Activated T-cell treated with anti-CD3 and anti-CD28 coated beads, Interleukin-2, amount 50 U/mL, for 72 hours (primary cell): ENCODE data around the gene OR10A6. TPM values are rescaled to one million over a fixed set of nuclear protein-coding genes. Genes with fewer than 3 reads are reported as not detected.
A peak's percentile ranks its signal among the peaks of the same experiment; 100 is the strongest.

Experiments used
- ATAC-seq, 2 donors: fragments of 150-1000 bp; cut with Tn5 transposase; replicated peaks in 1 of 2; 2 replicates each; pipeline ENCODE4 v1.10.0; 2021; ENCODE audit warnings: moderate library complexity in 2 of 2, mild to moderate bottlenecking in 1 of 2
- DNase-seq, 2 donors: peaks; one replicate each; pipeline ENCODE4 v3.0.0; 2021 to 2022; ENCODE audit warnings: mixed read lengths in 1 of 2
- H3K27ac Mint-ChIP-seq: one replicate; pipeline ENCODE4 v1.8.0; 2022; ENCODE audit warnings: mild to moderate bottlenecking, moderate library complexity, mixed read lengths
- H3K27me3 Mint-ChIP-seq: one replicate; pipeline ENCODE4 v1.8.0; 2022; ENCODE audit warnings: low read depth, mixed read lengths
- H3K36me3 Mint-ChIP-seq, 2 donors: one replicate each; pipeline ENCODE4 v1.8.0; 2022; ENCODE audit warnings: mixed read lengths in 2 of 2, mild to moderate bottlenecking in 1 of 2; ENCODE audit not compliant: insufficient read depth in 2 of 2
- H3K4me1 Mint-ChIP-seq: one replicate; pipeline ENCODE4 v1.8.0; 2022; ENCODE audit warnings: low read depth, mixed read lengths
- H3K4me3 Mint-ChIP-seq, 2 donors: one replicate each; pipeline ENCODE4 v1.8.0; 2022; ENCODE audit warnings: mild to moderate bottlenecking in 2 of 2, mixed read lengths in 2 of 2, moderate library complexity in 2 of 2
- H3K9me3 Mint-ChIP-seq, 2 donors: one replicate each; pipeline ENCODE4 v1.8.0; 2022; ENCODE audit warnings: mixed read lengths in 2 of 2
- total RNA-seq, 2 donors: library from RNA; stranded (reverse); gene quantifications; one replicate each; pipeline ENCODE4 v1.2.3, GENCODE V29; 2022

The OR10A6 gene
- total RNA-seq, 2 donors from 2014 or later, result not detected

GRCh38 chr11:7949934-7950333, 18.9 kb upstream of the OR10A6 start:
- Mint-ChIP-seq H3K4me1 (no peaks in the 10 kb centered on the region), H3K27me3 (peaks cover 23% of the 10 kb centered on the region), H3K36me3 (no peaks in the 10 kb centered on the region), H3K9me3 (no peaks in the 10 kb centered on the region), H3K4me3 (no peak overlapping the region), H3K27ac (no peak overlapping the region)
- ATAC-seq (no peak), DNase-seq (no peak)

GRCh38 chr11:7944123-7944522, 13.1 kb upstream of the OR10A6 start:
- H3K27ac Mint-ChIP-seq, result no peak overlapping the region
- peaks cover 6 to 15% of the 10 kb centered on the region in 2 donors for H3K9me3 Mint-ChIP-seq
- ATAC-seq (no peak), DNase-seq (no peak)
- H3K4me3 Mint-ChIP-seq, result no peak overlapping the region
- no peaks in the 10 kb centered on the region for H3K4me1 Mint-ChIP-seq
- H3K27me3 Mint-ChIP-seq, result peaks cover 32% of the 10 kb centered on the region
- H3K36me3 Mint-ChIP-seq, result peaks cover 2 to 3% of the 10 kb centered on the region in 2 donors

GRCh38 chr11:7941608-7942007, 10.5 kb upstream of the OR10A6 start, which contains the start of gene OR10A3:
OR10A3 (minus strand) TSS chr11:7941708; CDS start chr11:7939520, 2,188 bp downstream.
- ATAC-seq (no peak), DNase-seq (no peak)
- H3K4me1 Mint-ChIP-seq, result no peaks in the 10 kb centered on the region
- H3K27me3 Mint-ChIP-seq, result peaks cover 15% of the 10 kb centered on the region
- no peak within 1 kb of the TSS for H3K4me3 Mint-ChIP-seq
- H3K36me3 Mint-ChIP-seq, result peaks cover 2 to 3% of the 10 kb centered on the region in 2 donors
- peaks cover 6 to 15% of the 10 kb centered on the region in 2 donors for H3K9me3 Mint-ChIP-seq
- no peak within 1 kb of the TSS for H3K27ac Mint-ChIP-seq

GRCh38 chr11:7941146-7941545, 10.1 kb upstream of the OR10A6 start:
- DNase-seq (no peak), ATAC-seq (no peak)
- H3K9me3 Mint-ChIP-seq, result peaks cover 6 to 15% of the 10 kb centered on the region in 2 donors
- no peak overlapping the region for H3K4me3 Mint-ChIP-seq
- no peak overlapping the region for H3K27ac Mint-ChIP-seq
- H3K36me3 Mint-ChIP-seq, result peaks cover 2 to 3% of the 10 kb centered on the region in 2 donors
- no peaks in the 10 kb centered on the region for H3K4me1 Mint-ChIP-seq
- H3K27me3 Mint-ChIP-seq, result peaks cover 15% of the 10 kb centered on the region

- no peaks in the 10 kb centered on the region for H3K36me3 Mint-ChIP-seq
- H3K27ac Mint-ChIP-seq, result no peak overlapping the region
- H3K4me3 Mint-ChIP-seq, result no peak overlapping the region
- ATAC-seq (no peak), DNase-seq (no peak)
- H3K4me1 Mint-ChIP-seq, result no peaks in the 10 kb centered on the region
- no peaks in the 10 kb centered on the region for H3K9me3 Mint-ChIP-seq
- H3K27me3 Mint-ChIP-seq, result peaks cover 22% of the 10 kb centered on the region
These were observed 5.5 kb upstream of the OR10A6 start for GRCh38 chr11:7936615-7937014.

GRCh38 chr11:7927635-7928034, 3.4 kb downstream of the OR10A6 start:
- no peak overlapping the region for H3K27ac Mint-ChIP-seq
- peaks cover 28% of the 10 kb centered on the region for H3K27me3 Mint-ChIP-seq

GRCh38 chr11:7924536-7924935, 6.5 kb downstream of the OR10A6 start:
- ATAC-seq (no peak), DNase-seq (no peak)
- no peaks in the 10 kb centered on the region for H3K36me3 Mint-ChIP-seq
- no peaks in the 10 kb centered on the region for H3K4me1 Mint-ChIP-seq
- H3K27ac Mint-ChIP-seq, result no peak overlapping the region
- no peaks in the 10 kb centered on the region for H3K9me3 Mint-ChIP-seq
- no peak overlapping the region for H3K4me3 Mint-ChIP-seq
- H3K27me3 Mint-ChIP-seq, result peaks cover 7% of the 10 kb centered on the region

More at GRCh38 chr11:7927635-7928034, 3.4 kb downstream of the OR10A6 start:
- DNase-seq (peak; percentile 2 to 12), ATAC-seq (peak; percentile 59 to 85)
- Mint-ChIP-seq H3K4me3 (no peak overlapping the region), H3K4me1 (no peaks in the 10 kb centered on the region), H3K9me3 (no peaks in the 10 kb centered on the region), H3K36me3 (no peaks in the 10 kb centered on the region)

GRCh38 chr11:7918141-7918540, 12.9 kb downstream of the OR10A6 start:
- Mint-ChIP-seq H3K36me3 (no peaks in the 10 kb centered on the region), H3K27me3 (no peaks in the 10 kb centered on the region)

GRCh38 chr11:7911011-7911410, 20.1 kb downstream of the OR10A6 start:
- no peaks in the 10 kb centered on the region for H3K36me3 Mint-ChIP-seq
- no peaks in the 10 kb centered on the region for H3K9me3 Mint-ChIP-seq
- DNase-seq (no peak), ATAC-seq (no peak)
- peaks cover 35% of the 10 kb centered on the region for H3K27me3 Mint-ChIP-seq
- H3K27ac Mint-ChIP-seq, result no peak overlapping the region
- H3K4me3 Mint-ChIP-seq, result no peak overlapping the region
- H3K4me1 Mint-ChIP-seq, result no peaks in the 10 kb centered on the region

More at GRCh38 chr11:7918141-7918540, 12.9 kb downstream of the OR10A6 start:
- ATAC-seq (no peak), DNase-seq (no peak)
- H3K27ac Mint-ChIP-seq, result no peak overlapping the region
- H3K4me1 Mint-ChIP-seq, result no peaks in the 10 kb centered on the region
- no peaks in the 10 kb centered on the region for H3K9me3 Mint-ChIP-seq
- H3K4me3 Mint-ChIP-seq, result no peak overlapping the region

GRCh38 chr11:7910286-7910788, 20.7 kb downstream of the OR10A6 start:
- peaks cover 41% of the 10 kb centered on the region for H3K27me3 Mint-ChIP-seq
- DNase-seq (no peak), ATAC-seq (no peak)
- H3K4me3 Mint-ChIP-seq, result no peak overlapping the region
- no peaks in the 10 kb centered on the region for H3K4me1 Mint-ChIP-seq
- no peaks in the 10 kb centered on the region for H3K9me3 Mint-ChIP-seq
- H3K27ac Mint-ChIP-seq, result no peak overlapping the region
- H3K36me3 Mint-ChIP-seq, result no peaks in the 10 kb centered on the region

- no peaks in the 10 kb centered on the region for H3K9me3 Mint-ChIP-seq
- ATAC-seq, result no peak
- H3K36me3 Mint-ChIP-seq, result no peaks in the 10 kb centered on the region
These were observed 21.3 kb downstream of the OR10A6 start for GRCh38 chr11:7909585-7910285.

GRCh38 chr11:7907121-7907520, 23.9 kb downstream of the OR10A6 start:
- Mint-ChIP-seq H3K4me3 (no peak overlapping the region), H3K4me1 (no peaks in the 10 kb centered on the region), H3K36me3 (no peaks in the 10 kb centered on the region), H3K27me3 (peaks cover 52% of the 10 kb centered on the region), H3K9me3 (no peaks in the 10 kb centered on the region), H3K27ac (no peak overlapping the region)
- DNase-seq (no peak), ATAC-seq (no peak)

More at GRCh38 chr11:7909585-7910285, 21.3 kb downstream of the OR10A6 start:
- Mint-ChIP-seq H3K4me3 (no peak overlapping the region), H3K27me3 (peaks cover 42% of the 10 kb centered on the region), H3K4me1 (no peaks in the 10 kb centered on the region), H3K27ac (no peak overlapping the region)
- no peak for DNase-seq

- ATAC-seq (no peak), DNase-seq (no peak)
- Mint-ChIP-seq H3K9me3 (no peaks in the 10 kb centered on the region), H3K4me1 (no peaks in the 10 kb centered on the region), H3K27me3 (peaks cover 54% of the 10 kb centered on the region), H3K36me3 (no peaks in the 10 kb centered on the region), H3K27ac (no peak overlapping the region), H3K4me3 (no peak overlapping the region)
These were observed 24.6 kb downstream of the OR10A6 start for GRCh38 chr11:7906481-7906880.
